Endothelial cell of umbilical vein (primary cell): Measurements from ENCODE around the gene FAM83E. TPM values are rescaled to one million over a fixed set of nuclear protein-coding genes. Genes with fewer than 3 reads are reported as not detected.

Experiments
- BruUV-seq: library from RNA; stranded (reverse); fragments of 400-500 nt; replicated peaks from 2 replicates; lab custom pipeline; 2021; lab: Mats Ljungman, UMichigan
- CTCF ChIA-PET: fragments of 300-600, 350-600 bp; sonication (Branson Sonifier 250); formaldehyde crosslinking; loops from one replicate; lab custom pipeline; 2021; ENCODE audit warnings: antibody characterized with exemption, inconsistent platforms; lab: Charles Lee
- POLR2A ChIA-PET: fragments of 300-600, 350-600 bp; sonication (Branson Sonifier 250); formaldehyde crosslinking; loops from one replicate; lab custom pipeline; 2021; ENCODE audit warnings: antibody characterized with exemption, inconsistent platforms; lab: Charles Lee
- DNase-seq: peaks from one replicate; pipeline ENCODE4 v3.0.0-alpha.2; 2011; ENCODE audit warnings: low read depth, low spot score
- FAIRE-seq: peaks from 2 replicates; lab custom pipeline; 2011; peaks lifted over from hg19 to GRCh38; lab: Jason Lieb, UNC
- H2AFZ ChIP-seq: 2 replicates; pipeline ENCODE4 v1.6.0; 2012; ENCODE audit warnings: low read depth, low read length, control low read depth, inconsistent platforms
- H3K27ac ChIP-seq: 2 replicates; pipeline ENCODE4 v1.5.1; 2011; ENCODE audit warnings: low read depth, mild to moderate bottlenecking, control low read depth, low read length, moderate library complexity; ENCODE audit not compliant: insufficient read depth
- H3K27me3 ChIP-seq, 2 experiments: 2 replicates each; pipeline versions ENCODE4 v1.6.0 to v1.6.1; 2011; ENCODE audit warnings: low read length in 2 of 2, mixed read lengths in 1 of 2; ENCODE audit not compliant: control insufficient read depth in 2 of 2, insufficient read depth in 2 of 2
- H3K36me3 ChIP-seq, 2 experiments: 2 replicates in 1 of 2; 3 replicates in 1 of 2; pipeline ENCODE4 v1.5.1; 2011; ENCODE audit warnings: low read length in 2 of 2, mild to moderate bottlenecking in 1 of 2, moderate library complexity in 1 of 2; ENCODE audit not compliant: control insufficient read depth in 2 of 2, insufficient read depth in 2 of 2; ENCODE audit errors: extremely low read depth in 1 of 2
- H3K4me1 ChIP-seq: 3 replicates; pipeline ENCODE4 v1.5.1; 2011; ENCODE audit warnings: mild to moderate bottlenecking, low read length; ENCODE audit not compliant: control insufficient read depth, insufficient read depth; ENCODE audit errors: extremely low read depth
- H3K4me2 ChIP-seq: 2 replicates; pipeline ENCODE4 v1.6.1; 2011; ENCODE audit warnings: low read length, control low read depth, mixed read lengths; ENCODE audit not compliant: insufficient read depth
- H3K4me3 ChIP-seq, 3 experiments: fragments of 200-600 bp in 1 of 3; sonication (generic), shearing (Covaris generic) in 1 of 3; replicated peaks in 1 of 3; 2 replicates each; pipeline ENCODE4 v1.5.1; 2011 to 2016; ENCODE audit warnings: control low read depth in 3 of 3, low read length in 3 of 3, mild to moderate bottlenecking in 2 of 3, inconsistent platforms in 1 of 3, low read depth in 1 of 3, moderate library complexity in 1 of 3; ENCODE audit not compliant: insufficient read depth in 1 of 3
- H3K79me2 ChIP-seq: 2 replicates; pipeline ENCODE4 v1.6.0; 2012; ENCODE audit warnings: low read length, inconsistent platforms; ENCODE audit not compliant: control insufficient read depth, insufficient read depth
- H3K9ac ChIP-seq: replicated peaks from 2 replicates; pipeline ENCODE3; 2011; ENCODE audit warnings: low read length, control low read depth; ENCODE audit not compliant: insufficient read depth; ENCODE audit errors: extremely low read depth
- H3K9me1 ChIP-seq: replicated peaks from 3 replicates; pipeline ENCODE4 v1.6.0; 2011; ENCODE audit warnings: mild to moderate bottlenecking, low read length; ENCODE audit not compliant: control insufficient read depth, insufficient read depth; ENCODE audit errors: extremely low read depth
- H3K9me3 ChIP-seq: replicated peaks from 2 replicates; pipeline ENCODE4 v1.5.1; 2012; ENCODE audit warnings: low read length, inconsistent platforms; ENCODE audit not compliant: control insufficient read depth, insufficient read depth
- H4K20me1 ChIP-seq: replicated peaks from 2 replicates; pipeline ENCODE3; 2011; ENCODE audit warnings: mild to moderate bottlenecking, low read length; ENCODE audit not compliant: control insufficient read depth, insufficient read depth; ENCODE audit errors: extremely low read depth
- EZH2 ChIP-seq: IDR thresholded peaks from 2 replicates; pipeline ENCODE4 v1.6.1; 2012; ENCODE audit warnings: borderline replicate concordance, low read depth, mild to moderate bottlenecking, moderate library complexity, low read length, inconsistent platforms; ENCODE audit not compliant: severe bottlenecking
- POLR2A ChIP-seq: IDR thresholded peaks from 2 replicates; pipeline ENCODE4 v1.6.1; 2012; ENCODE audit warnings: low read depth, mild to moderate bottlenecking, control low read depth, low read length
- POLR2AphosphoS5 ChIP-seq: IDR thresholded peaks from 2 replicates; pipeline ENCODE4 v1.6.1; 2012; ENCODE audit warnings: low read depth, mild to moderate bottlenecking, control low read depth, low read length, moderate library complexity; ENCODE audit not compliant: insufficient read depth
- dilution Hi-C: fragments of 300-500 bp; cut with MboI; formaldehyde crosslinking; loops from one replicate; pipeline ENCODE4 v1.15.0; 2019; ENCODE audit warnings: low sequenced_read_pairs; ENCODE audit not compliant: extremely low pct_ligation_motif_present
- intact Hi-C: fragments of 100-400 bp; cut with micrococcal nuclease; formaldehyde crosslinking; loops from one replicate; pipeline ENCODE4 v1.10.0; 2022
- polyA plus RNA-seq, 4 experiments: library from polyadenylated mRNA; depleted of rRNA in 3 of 4; stranded (reverse) in 3 of 4; unstranded in 1 of 4; fragments of >200 nt; gene quantifications; 2 replicates each; pipeline versions ENCODE4 v1.2.1 to v1.2.3, GENCODE V29; 2011 to 2012; ENCODE audit warnings: missing spikeins in 1 of 4
- total RNA-seq: library from RNA; stranded (reverse); gene quantifications from 2 replicates; pipeline ENCODE4 v1.2.3, GENCODE V29; 2021
- TF ChIP-seq, protein P1 (sequence below), 2 donors: IDR thresholded peaks; 1 replicate in 1 of 2; 2 replicates in 1 of 2; pipeline ENCODE4 v1.5.1; 2011; ENCODE audit warnings: low read length in 2 of 2, mild to moderate bottlenecking in 2 of 2, moderate library complexity in 2 of 2, control low read depth in 1 of 2, inconsistent platforms in 1 of 2, low read depth in 1 of 2; ENCODE audit not compliant: insufficient read depth in 1 of 2; ENCODE audit errors: extremely low read depth in 1 of 2

FAM83E gene
- total and polyA plus RNA-seq, 2 donors (not counting 3 experiments of a cell fraction or from before 2014, with no cell fraction given) = 0.04 to 1.7 TPM

GRCh38 chr19:48606463-48607358 lies 8.2 kb downstream of the FAM83E start, which contains the start of gene SPACA4:
Gene SPACA4 (plus strand): TSS chr19:48606742. CDS start chr19:48606979, 237 bp downstream.
- Histone ChIP-seq H4K20me1 (no peaks in the 10 kb centered on the region), H3K9me3 (no peaks in the 10 kb centered on the region), H2AFZ (no peak within 1 kb of the TSS), H3K36me3 (no peaks in the 10 kb centered on the region), H3K27ac (no peak within 1 kb of the TSS), H3K4me1 (no peaks in the 10 kb centered on the region), H3K4me3 (no peak within 1 kb of the TSS), H3K79me2 (no peaks in the 10 kb centered on the region), H3K9me1 (no peaks in the 10 kb centered on the region), H3K27me3 (no peaks in the 10 kb centered on the region), H3K9ac (no peak within 1 kb of the TSS), H3K4me2 (no peak within 1 kb of the TSS)
- BruUV-seq = no TSS peak
- DNase-seq = no peak
- TF ChIP-seq, protein P1, sequence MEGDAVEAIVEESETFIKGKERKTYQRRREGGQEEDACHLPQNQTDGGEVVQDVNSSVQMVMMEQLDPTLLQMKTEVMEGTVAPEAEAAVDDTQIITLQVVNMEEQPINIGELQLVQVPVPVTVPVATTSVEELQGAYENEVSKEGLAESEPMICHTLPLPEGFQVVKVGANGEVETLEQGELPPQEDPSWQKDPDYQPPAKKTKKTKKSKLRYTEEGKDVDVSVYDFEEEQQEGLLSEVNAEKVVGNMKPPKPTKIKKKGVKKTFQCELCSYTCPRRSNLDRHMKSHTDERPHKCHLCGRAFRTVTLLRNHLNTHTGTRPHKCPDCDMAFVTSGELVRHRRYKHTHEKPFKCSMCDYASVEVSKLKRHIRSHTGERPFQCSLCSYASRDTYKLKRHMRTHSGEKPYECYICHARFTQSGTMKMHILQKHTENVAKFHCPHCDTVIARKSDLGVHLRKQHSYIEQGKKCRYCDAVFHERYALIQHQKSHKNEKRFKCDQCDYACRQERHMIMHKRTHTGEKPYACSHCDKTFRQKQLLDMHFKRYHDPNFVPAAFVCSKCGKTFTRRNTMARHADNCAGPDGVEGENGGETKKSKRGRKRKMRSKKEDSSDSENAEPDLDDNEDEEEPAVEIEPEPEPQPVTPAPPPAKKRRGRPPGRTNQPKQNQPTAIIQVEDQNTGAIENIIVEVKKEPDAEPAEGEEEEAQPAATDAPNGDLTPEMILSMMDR (IDR thresholded peaks at IDR 0.05; ENCODE audit: extremely low read depth in 1 of 2, insufficient read depth in 1 of 2, low read depth in 1 of 2, low read length in 2 of 2) = no peak
- TF ChIP-seq POLR2A = no peak
- no peak for TF ChIP-seq POLR2AphosphoS5
- TF ChIP-seq EZH2 = no peak
- POLR2A ChIA-PET = interaction anchor here (1.1 kb wide), 1 partner anchor 12 kb away, joined by 3 read pairs; the partner anchor contains the start of genes RPL18 and SPHK2
- dilution Hi-C loops = no loop called here
- no peak for FAIRE-seq
- CTCF ChIA-PET = interaction anchor here (1.0 kb wide), 1 partner anchor 22 kb away, joined by 4 read pairs; no protein-coding TSS in a partner anchor
- intact Hi-C loops = no loop called here
